Glomerular endothelial cell (primary cell): ENCODE measurements around the gene ARMC6. TPM values are rescaled to one million over a fixed set of nuclear protein-coding genes. Genes with fewer than 3 reads are reported as not detected.

Source experiments
- DNase-seq: peaks from one replicate; pipeline ENCODE4 v3.0.0-alpha.2; 2011; ENCODE audit warnings: low read depth, low spot score; ENCODE audit errors: extremely low read depth
- total RNA-seq: library from RNA; depleted of rRNA; stranded (reverse); fragments of >200 nt; gene quantifications from 2 replicates; pipeline ENCODE4 v1.2.3, GENCODE V29; 2015

Gene ARMC6
- 40.0 and 41.1 TPM in 2 replicates for total RNA-seq

GRCh38 chr19:19033426-19034203, at the start of gene ARMC6, which contains the start of gene SUGP2:
Gene ARMC6, plus strand, starts transcription at chr19:19033603. Its CDS starts 607 bp downstream, at chr19:19034210.
Gene SUGP2, minus strand, starts transcription at chr19:19033517. Its CDS starts 2,446 bp downstream, at chr19:19031071.
- DNase-seq: no peak

DNA sequence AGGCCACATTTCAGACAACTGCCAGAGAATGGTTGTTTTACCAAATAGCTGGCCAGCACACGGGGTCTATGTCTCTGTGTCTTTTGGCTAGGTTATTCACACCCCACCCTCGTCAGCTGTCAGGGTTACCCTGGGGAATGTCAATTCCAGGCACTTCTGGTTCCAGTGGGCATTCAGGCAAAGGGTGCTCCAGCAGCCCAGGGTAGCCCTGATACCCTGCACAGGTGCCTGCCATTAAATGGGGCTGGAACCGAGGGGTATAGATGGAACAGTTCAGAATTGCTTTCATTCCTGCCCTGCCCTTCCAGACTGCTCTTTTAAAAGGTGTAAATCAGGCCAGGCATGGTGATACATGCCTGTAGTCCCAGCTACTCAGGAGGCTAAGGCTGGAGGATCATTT, 49.2 kb upstream of the ARMC6 start:
- no peak for DNase-seq

DNA sequence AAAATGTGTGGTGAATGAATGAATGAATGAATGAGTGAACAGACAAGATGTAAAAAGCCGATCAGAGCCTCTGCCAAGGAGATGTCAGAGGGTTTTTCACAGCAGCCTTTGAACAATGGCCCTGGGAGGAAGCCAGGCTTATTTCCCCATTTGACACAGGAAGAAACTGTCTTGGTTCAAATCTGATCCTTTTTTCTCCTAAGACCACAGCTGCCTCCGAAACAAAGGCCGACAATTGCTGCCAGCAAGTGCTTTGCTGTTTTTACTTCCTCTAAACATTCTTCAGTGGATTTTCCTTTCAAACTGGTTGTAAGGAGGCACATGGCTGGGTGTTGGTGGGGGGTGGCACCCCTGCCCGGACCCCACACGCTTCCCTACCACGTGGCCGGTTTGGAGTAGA, 48.1 kb upstream of the ARMC6 start:
- DNase-seq: peak; percentile 66

DNA sequence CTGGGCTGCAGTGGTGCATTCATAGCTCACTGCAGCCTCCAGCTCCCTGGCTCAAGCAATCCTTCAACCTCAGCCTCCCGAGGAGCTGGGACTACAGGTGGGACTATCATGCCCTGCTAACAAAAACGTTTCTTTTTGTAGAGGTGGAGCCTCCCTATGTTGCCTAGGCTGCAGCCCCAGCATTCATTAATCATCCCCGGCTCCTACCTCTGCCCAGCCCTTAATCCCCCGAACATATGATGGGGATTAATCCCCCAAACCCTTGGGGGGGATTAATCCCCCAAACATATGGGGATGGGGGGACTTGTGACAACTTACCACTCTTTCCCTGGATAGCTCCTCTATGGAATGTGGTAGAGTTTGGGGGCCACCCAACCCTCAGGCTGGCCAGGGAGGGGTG, 45.9 kb upstream of the ARMC6 start:
- DNase-seq: no peak

- no peak for DNase-seq
These were observed 44.1 kb upstream of the ARMC6 start for GRCh38 chr19:18989316-18989715.

DNA sequence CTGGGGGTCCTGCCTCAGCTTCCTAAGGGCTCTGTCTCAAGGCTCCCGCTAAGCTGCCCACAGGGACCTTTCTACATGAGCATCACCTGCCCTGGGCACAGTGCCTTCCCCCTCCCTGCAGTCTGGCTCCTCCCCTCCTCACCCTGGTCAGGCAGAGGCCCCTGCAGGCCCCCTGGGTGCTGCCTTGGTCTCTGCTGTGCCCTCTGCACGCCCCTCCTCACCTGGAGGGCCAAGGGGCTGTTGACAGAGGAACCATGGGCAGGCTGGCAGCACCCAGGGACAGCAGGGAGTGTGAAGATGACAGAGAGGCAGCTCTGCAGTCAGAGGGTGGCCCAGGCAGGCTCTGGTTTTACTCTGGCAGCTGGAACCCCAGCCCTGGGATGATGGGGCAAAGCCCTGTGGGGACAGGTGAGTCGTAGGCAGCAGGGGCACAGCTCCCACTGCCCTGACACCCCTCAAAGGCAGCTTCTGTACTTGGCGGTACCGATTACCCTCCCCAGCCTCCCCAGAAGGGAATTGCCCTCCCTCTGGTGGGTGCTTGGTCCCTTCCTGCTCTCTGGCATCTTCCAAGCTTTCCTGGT, 43.2 kb upstream of the ARMC6 start:
- no peak for DNase-seq

DNA sequence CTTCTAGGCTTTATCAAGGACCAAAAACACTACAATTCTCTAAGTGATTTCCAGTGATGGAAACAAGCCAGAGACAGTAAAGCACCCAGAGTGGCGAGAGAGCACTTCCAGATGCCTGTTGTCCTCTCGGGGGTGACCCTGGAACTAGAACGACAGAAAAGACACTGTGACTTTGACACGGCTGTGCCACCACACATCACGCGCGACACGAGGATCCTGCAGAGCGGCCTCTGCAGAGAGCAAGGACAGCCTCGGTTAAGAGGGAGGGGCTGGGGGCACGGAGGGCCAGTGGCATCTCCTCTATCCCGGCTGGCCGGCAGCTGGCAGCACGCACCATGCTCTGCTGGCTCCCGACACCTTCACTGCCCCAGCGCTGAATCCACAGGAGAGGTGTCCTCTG, 42.4 kb upstream of the ARMC6 start:
- DNase-seq: no peak

GRCh38 chr19:18991468-18991867, 41.9 kb upstream of the ARMC6 start:
- no peak for DNase-seq

DNA sequence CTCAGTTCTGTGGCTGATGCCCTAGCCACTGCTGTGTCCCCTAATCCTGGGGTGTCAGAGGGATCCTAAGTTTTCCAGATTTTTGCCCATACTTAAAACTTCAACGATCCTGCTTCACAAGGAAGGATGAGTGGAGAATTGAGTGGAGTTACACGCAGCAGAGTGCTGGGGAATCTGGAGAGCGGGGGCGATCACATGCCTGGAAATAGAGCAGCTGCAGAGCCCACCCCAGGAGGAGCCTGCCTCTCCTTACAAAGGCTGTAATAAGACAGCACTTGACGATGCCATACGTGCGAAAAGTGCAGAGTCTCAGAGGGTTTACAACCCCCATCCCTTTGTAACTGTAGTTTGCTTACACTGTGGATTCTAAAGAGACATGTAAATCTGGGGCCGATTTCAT, 40.7 kb upstream of the ARMC6 start:
- DNase-seq: no peak

- no peak for DNase-seq
These were observed 40.3 kb upstream of the ARMC6 start for GRCh38 chr19:18993115-18993514.

DNA sequence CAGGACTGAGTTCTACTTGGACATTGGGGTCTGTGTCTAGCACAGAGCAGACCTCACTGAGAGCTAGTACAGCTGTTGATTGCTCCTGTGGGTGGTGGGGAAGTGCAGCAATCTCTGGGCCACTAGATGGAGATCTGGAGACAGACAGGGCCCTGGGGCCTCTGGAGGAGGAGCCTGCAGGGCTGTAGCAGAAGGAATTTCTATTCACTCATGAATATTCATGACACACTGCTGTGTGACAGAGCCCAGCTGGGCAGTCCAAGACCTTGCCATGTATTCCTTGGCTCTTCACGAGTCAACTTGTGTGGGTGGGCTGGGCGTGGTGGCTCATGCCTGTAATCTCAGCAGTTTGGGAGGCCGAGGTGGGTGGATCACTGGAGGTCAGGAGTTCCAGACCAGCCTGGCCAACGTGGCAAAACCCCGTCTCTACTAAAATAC, 37.6 kb upstream of the ARMC6 start:
- no peak for DNase-seq

GRCh38 chr19:18996351-18996750, 37.1 kb upstream of the ARMC6 start:
- no peak for DNase-seq

GRCh38 chr19:18996796-18997394, 36.5 kb upstream of the ARMC6 start:
- no peak for DNase-seq

DNA sequence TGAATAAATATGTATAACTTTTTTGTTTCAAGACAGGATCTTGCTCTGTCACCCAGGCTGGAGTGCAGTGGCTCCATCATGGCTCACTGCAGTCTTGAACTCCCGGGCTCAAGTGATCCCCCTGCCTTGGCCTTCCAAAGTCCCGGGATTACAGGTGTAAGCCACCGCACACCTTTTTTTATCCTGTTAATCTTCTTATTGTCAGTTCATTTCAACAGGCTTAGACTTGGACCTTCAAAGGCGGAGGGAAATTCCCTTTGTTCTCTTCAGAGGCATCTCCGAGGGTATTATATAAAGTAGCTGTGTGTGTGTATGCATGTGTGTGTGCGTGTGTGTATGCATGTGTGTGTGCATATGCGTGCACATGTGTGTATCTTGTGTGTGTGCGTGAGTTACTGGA, 35.1 kb upstream of the ARMC6 start:
- no peak for DNase-seq

DNA sequence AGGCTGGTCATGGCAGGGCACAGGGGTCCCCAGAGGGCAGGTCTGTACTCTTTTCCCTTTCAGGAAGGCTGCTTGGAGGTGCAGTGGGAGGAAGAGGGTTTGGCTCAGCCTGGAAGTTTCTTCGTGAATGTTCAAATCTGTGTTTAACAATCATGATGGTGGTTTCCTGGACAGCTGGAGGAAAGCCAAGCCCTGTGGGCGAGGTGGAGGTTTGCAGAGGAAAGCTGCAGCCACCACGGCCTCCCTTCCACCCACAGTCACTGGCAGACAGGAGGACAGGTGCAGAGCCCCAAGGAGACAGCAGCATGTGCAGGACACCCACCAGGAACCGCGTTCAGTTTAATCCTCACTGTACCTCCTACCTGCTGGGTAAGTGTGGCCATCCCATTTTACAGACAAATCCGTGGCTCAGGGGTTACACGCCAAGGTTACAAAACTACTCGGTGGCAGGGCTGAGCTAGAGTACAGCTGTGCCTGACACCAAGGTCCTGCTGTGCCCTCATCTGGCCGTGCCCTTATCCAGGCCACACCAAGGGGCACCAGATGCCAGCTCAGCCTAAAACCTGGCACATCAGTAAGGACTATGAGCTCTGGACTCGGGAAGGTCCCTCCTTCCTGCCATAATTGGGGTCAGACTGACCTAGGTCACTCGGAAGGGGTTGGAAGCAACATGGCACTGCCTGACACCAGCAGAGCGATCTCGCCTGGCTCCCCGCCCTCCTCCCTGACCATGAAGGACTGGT, 34.2 kb upstream of the ARMC6 start:
- DNase-seq: no peak

- no peak for DNase-seq
These were observed 33.3 kb upstream of the ARMC6 start for GRCh38 chr19:18999896-19000620.

DNA sequence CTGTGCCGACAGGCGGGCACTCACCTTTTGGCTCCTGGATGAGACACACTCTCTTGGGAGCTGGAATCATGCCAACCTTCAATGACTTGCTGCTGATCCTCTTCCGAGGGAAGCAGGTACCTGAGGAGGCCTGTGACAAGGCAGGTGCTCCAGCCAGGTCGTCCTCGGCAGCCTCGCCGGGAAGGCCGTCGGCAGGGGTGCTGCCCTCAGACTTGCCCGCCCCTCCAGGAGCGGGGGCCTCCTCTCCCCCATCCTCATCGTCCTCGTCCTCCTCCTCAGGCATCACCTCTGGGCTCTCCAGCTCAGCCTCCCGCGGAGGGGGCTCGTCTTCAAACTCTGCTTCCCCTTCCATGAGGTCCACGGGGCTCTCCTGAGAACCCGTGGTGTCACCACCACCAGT, 29.3 kb upstream of the ARMC6 start:
- no peak for DNase-seq

DNA sequence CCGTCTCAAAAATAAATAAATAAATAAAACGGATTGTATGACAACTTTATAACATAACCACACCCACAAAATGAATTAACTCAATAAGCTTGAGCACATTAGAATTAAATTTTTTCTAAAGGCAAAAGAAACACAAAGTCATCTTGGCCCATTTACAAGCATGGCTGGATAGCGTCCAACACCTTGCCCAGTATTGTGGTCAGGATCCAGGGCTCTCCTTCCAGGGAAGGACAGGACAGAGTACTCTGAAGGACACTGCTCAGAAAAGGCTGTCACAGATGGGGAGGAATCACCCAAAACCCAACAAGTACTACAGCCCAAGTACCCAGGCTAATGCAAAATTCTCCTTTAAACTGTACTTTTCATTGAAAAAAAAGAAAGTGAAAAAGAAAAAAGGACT, 27.2 kb upstream of the ARMC6 start:
- DNase-seq: no peak

DNA sequence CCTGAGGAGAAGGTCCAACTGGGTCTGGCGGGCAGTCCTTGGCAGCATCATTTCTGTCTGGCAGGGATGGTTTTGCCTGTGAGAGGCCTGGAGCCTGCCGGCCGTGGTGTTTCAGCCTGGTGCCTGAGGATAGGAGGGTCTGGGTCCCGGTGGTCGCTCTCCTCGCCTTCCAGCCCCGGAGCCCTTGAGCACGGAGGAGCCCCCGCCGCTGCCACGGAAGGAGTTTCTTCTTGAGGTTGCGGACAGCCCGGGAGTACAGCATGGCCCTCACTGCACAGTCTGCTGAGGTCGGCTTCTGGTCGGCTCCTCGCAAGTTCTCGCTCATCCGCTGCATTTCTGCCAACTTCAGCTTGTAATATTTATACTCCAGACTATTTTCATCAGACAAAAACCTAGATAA, 23.5 kb upstream of the ARMC6 start:
- DNase-seq: no peak

- no peak for DNase-seq
These were observed 22.9 kb upstream of the ARMC6 start for GRCh38 chr19:19010551-19010950.

GRCh38 chr19:19021115-19021514, 12.3 kb upstream of the ARMC6 start:
- no peak for DNase-seq
